K562 (cell line): ENCODE results near the gene QPRT. TPM values are rescaled to one million over a fixed set of nuclear protein-coding genes. Genes with fewer than 3 reads are reported as not detected.

Experiments
- CBX3 ChIP-seq, 2 experiments: IDR thresholded peaks; 1 replicate in 1 of 2; 2 replicates in 1 of 2; pipeline ENCODE4 v1.6.1; 2012; ENCODE audit warnings: inconsistent platforms in 2 of 2, low read length in 2 of 2, borderline replicate concordance in 1 of 2, control low read depth in 1 of 2
- CHD1 ChIP-seq: fragments of 200-600 bp; sonication (generic); IDR thresholded peaks from one replicate; pipeline ENCODE4 v1.6.1; 2012; ENCODE audit warnings: mild to moderate bottlenecking, moderate library complexity, low read length, inconsistent platforms
- MBD2 ChIP-seq: sonication (generic); IDR thresholded peaks from 2 replicates; pipeline ENCODE4 v1.6.1; 2016; ENCODE audit warnings: low read depth, borderline replicate concordance
- RAD51 ChIP-seq: fragments of 450-650 bp; IDR thresholded peaks from 2 replicates; pipeline ENCODE4 v1.7.1; 2016; ENCODE audit warnings: low read depth, mild to moderate bottlenecking, borderline replicate concordance
- RBM14 ChIP-seq: fragments of 200-400 bp; formaldehyde crosslinking; IDR thresholded peaks from 2 replicates; pipeline ENCODE4 v1.6.1; 2018; ENCODE audit warnings: low read depth, mild to moderate bottlenecking, low read length, moderate library complexity, borderline replicate concordance; ENCODE audit not compliant: insufficient read depth
- RBM17 ChIP-seq: fragments of 200-400 bp; formaldehyde crosslinking; IDR thresholded peaks from 2 replicates; pipeline ENCODE4 v1.6.1; 2017; ENCODE audit warnings: low read depth, mild to moderate bottlenecking, low read length, borderline replicate concordance
- SIN3A ChIP-seq, 2 experiments: fragments of 150-350 bp in 1 of 2; IDR thresholded peaks; 2 replicates each; pipeline ENCODE4 v1.6.1; 2011 to 2016; ENCODE audit warnings: borderline replicate concordance in 2 of 2, low read depth in 2 of 2, low read length in 2 of 2, mild to moderate bottlenecking in 2 of 2, moderate library complexity in 2 of 2; ENCODE audit not compliant: control insufficient read depth in 1 of 2
- SNRNP70 ChIP-seq: fragments of 200-400 bp; formaldehyde crosslinking; optimal IDR thresholded peaks from 2 replicates; pipeline ENCODE3; 2017; ENCODE audit warnings: low read depth, low read length
- SRSF3 ChIP-seq: fragments of 200-400 bp; formaldehyde crosslinking; IDR thresholded peaks from 2 replicates; pipeline ENCODE4 v1.6.1; 2016; ENCODE audit warnings: mild to moderate bottlenecking, low read length, moderate library complexity; ENCODE audit not compliant: insufficient read depth
- ZC3H8 ChIP-seq: fragments of 450-650 bp; IDR thresholded peaks from 2 replicates; pipeline ENCODE4 v1.6.1; 2017
- ZNF174 ChIP-seq: fragments of 250-450 bp; sonication (Bioruptor Pico); IDR thresholded peaks from 2 replicates; pipeline ENCODE4 v1.4.0; 2020; ENCODE audit warnings: mild to moderate bottlenecking
- ZNF75A ChIP-seq: fragments of 450-650 bp; formaldehyde crosslinking; IDR thresholded peaks from 2 replicates; pipeline ENCODE4 v1.4.0; 2020; ENCODE audit warnings: mild to moderate bottlenecking
- polyA plus RNA-seq, 8 experiments: library from polyadenylated mRNA; depleted of rRNA in 4 of 8; stranded (reverse) in 5 of 8; unstranded in 3 of 8; fragments of >200 nt; fragmentation: Nextera tagmentation in 2 of 8; fragmentation: Illumina TruSeq in 1 of 8; extraction: Ambion mirVana in 2 of 8; extraction: Trizol in 1 of 8; gene quantifications; 2 replicates each; pipeline versions ENCODE4 v1.2.1 to v1.2.3, GENCODE V29; 2011 to 2014; ENCODE audit warnings: inconsistent platforms in 1 of 8, missing spikeins in 1 of 8
- total RNA-seq, 7 experiments: library from RNA; depleted of rRNA in 6 of 7; stranded (reverse); fragments of >200 nt in 6 of 7; fragmentation: Illumina TruSeq in 2 of 7; extraction: Trizol in 2 of 7; gene quantifications; 2 replicates each; pipeline versions ENCODE4 v1.2.1 to v1.2.3, GENCODE V29; 2011 to 2021; ENCODE audit warnings: low replicate concordance in 1 of 7
- TF ChIP-seq, protein P1 (sequence below): fragments of 250-450 bp; sonication (Bioruptor Pico); IDR thresholded peaks from 2 replicates; pipeline ENCODE4 v1.8.0; 2022; ENCODE audit warnings: inconsistent platforms
- TF ChIP-seq, protein P2 (sequence below): fragments of 250-450 bp; sonication (Bioruptor Pico); IDR thresholded peaks from 2 replicates; pipeline ENCODE4 v1.9.0; 2021; ENCODE audit warnings: mild to moderate bottlenecking
- TF ChIP-seq, protein P3 (sequence below): IDR thresholded peaks from 2 replicates; pipeline ENCODE4 v1.6.1; 2011; ENCODE audit warnings: borderline replicate concordance, low read depth, mild to moderate bottlenecking, moderate library complexity, low read length; ENCODE audit not compliant: insufficient read depth, poor library complexity, severe bottlenecking
- TF ChIP-seq, protein P4 (sequence below): fragments of 450-650 bp; IDR thresholded peaks from 2 replicates; pipeline ENCODE4 v1.6.1; 2016
- TF ChIP-seq, protein P5 (sequence below): fragments of 250-450 bp; sonication (Bioruptor Pico); IDR thresholded peaks from 2 replicates; pipeline ENCODE4 v1.8.0; 2021; ENCODE audit warnings: borderline replicate concordance, mild to moderate bottlenecking, moderate library complexity; ENCODE audit not compliant: poor library complexity, severe bottlenecking
- TF ChIP-seq, protein P6 (sequence below): fragments of 150-350 bp; conservative IDR thresholded peaks from 2 replicates; pipeline ENCODE4 v1.6.1; 2014; ENCODE audit warnings: low read length

Gene QPRT
- total and polyA plus RNA-seq, 9 of the 15 experiments (the other 6 are each of a cell fraction or from before 2014, with no cell fraction given) = 7.7 to 112 (median 64.1) TPM

DNA sequence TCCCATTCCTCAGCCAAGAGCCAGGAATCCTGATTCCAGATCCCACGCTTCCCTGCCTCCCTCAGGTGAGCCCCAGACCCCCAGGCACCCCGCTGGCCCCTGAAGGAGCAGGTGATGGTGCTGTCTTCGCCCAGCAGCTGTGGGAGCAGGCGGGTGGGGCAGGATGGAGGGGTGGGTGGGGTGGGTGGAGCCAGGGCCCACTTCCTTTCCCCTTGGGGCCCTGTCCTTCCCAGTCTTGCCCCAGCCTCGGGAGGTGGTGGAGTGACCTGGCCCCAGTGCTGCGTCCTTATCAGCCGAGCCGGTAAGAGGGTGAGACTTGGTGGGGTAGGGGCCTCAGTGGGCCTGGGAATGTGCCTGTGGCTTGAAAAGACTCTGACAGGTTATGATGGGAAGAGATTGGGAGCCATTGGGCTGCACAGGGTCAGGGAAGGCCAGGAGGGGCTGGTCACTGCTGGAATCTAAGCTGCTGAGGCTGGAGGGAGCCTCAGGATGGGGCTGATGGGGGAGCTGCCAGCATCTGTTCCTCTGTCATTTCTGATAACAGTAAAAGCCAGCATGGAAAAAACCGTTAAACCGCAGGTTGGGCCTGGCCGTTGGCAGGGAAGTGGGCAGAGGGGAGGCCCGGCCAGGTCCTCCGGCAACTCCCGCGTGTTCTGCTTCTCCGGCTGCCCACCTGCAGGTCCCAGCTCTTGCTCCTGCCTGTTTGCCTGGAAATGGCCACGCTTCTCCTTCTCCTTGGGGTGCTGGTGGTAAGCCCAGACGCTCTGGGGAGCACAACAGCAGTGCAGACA is 15.8 kb upstream of the QPRT start, which contains the start of gene SPN (continued):
- TF ChIP-seq, protein P1, sequence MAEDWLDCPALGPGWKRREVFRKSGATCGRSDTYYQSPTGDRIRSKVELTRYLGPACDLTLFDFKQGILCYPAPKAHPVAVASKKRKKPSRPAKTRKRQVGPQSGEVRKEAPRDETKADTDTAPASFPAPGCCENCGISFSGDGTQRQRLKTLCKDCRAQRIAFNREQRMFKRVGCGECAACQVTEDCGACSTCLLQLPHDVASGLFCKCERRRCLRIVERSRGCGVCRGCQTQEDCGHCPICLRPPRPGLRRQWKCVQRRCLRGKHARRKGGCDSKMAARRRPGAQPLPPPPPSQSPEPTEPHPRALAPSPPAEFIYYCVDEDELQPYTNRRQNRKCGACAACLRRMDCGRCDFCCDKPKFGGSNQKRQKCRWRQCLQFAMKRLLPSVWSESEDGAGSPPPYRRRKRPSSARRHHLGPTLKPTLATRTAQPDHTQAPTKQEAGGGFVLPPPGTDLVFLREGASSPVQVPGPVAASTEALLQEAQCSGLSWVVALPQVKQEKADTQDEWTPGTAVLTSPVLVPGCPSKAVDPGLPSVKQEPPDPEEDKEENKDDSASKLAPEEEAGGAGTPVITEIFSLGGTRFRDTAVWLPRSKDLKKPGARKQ (CRISPR knock-in tag) = no peak
- TF ChIP-seq RAD51 (no peak), SRSF3 (no peak), CBX3 (IDR thresholded peaks at IDR 0.05; ENCODE audit: borderline replicate concordance in 1 of 2, low read length in 2 of 2) (no peak), MBD2 (peak; percentile 51; the same call in 1 of the 2 replicates), SIN3A (IDR thresholded peaks at IDR 0.05; ENCODE audit: borderline replicate concordance in 2 of 2, control insufficient read depth in 1 of 2, low read depth in 2 of 2, low read length in 2 of 2) (peak in 1 of 2 experiments; percentile 58; a peak in 1 of 4 replicates), RBM14 (no peak), RBM17 (no peak), ZC3H8 (no peak), ZNF174 (CRISPR knock-in tag) (no peak), SNRNP70 (no peak), ZNF75A (CRISPR knock-in tag) (no peak), CHD1 (no peak)
- TF ChIP-seq, protein P2, sequence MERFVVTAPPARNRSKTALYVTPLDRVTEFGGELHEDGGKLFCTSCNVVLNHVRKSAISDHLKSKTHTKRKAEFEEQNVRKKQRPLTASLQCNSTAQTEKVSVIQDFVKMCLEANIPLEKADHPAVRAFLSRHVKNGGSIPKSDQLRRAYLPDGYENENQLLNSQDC (CRISPR knock-in tag) = no peak
- TF ChIP-seq, protein P3, sequence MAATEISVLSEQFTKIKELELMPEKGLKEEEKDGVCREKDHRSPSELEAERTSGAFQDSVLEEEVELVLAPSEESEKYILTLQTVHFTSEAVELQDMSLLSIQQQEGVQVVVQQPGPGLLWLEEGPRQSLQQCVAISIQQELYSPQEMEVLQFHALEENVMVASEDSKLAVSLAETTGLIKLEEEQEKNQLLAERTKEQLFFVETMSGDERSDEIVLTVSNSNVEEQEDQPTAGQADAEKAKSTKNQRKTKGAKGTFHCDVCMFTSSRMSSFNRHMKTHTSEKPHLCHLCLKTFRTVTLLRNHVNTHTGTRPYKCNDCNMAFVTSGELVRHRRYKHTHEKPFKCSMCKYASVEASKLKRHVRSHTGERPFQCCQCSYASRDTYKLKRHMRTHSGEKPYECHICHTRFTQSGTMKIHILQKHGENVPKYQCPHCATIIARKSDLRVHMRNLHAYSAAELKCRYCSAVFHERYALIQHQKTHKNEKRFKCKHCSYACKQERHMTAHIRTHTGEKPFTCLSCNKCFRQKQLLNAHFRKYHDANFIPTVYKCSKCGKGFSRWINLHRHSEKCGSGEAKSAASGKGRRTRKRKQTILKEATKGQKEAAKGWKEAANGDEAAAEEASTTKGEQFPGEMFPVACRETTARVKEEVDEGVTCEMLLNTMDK = no peak
- TF ChIP-seq, protein P4, sequence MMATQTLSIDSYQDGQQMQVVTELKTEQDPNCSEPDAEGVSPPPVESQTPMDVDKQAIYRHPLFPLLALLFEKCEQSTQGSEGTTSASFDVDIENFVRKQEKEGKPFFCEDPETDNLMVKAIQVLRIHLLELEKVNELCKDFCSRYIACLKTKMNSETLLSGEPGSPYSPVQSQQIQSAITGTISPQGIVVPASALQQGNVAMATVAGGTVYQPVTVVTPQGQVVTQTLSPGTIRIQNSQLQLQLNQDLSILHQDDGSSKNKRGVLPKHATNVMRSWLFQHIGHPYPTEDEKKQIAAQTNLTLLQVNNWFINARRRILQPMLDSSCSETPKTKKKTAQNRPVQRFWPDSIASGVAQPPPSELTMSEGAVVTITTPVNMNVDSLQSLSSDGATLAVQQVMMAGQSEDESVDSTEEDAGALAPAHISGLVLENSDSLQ = peak; percentile 52
- TF ChIP-seq, protein P5, sequence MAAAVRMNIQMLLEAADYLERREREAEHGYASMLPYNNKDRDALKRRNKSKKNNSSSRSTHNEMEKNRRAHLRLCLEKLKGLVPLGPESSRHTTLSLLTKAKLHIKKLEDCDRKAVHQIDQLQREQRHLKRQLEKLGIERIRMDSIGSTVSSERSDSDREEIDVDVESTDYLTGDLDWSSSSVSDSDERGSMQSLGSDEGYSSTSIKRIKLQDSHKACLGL (CRISPR knock-in tag) = no peak
- TF ChIP-seq, protein P6, sequence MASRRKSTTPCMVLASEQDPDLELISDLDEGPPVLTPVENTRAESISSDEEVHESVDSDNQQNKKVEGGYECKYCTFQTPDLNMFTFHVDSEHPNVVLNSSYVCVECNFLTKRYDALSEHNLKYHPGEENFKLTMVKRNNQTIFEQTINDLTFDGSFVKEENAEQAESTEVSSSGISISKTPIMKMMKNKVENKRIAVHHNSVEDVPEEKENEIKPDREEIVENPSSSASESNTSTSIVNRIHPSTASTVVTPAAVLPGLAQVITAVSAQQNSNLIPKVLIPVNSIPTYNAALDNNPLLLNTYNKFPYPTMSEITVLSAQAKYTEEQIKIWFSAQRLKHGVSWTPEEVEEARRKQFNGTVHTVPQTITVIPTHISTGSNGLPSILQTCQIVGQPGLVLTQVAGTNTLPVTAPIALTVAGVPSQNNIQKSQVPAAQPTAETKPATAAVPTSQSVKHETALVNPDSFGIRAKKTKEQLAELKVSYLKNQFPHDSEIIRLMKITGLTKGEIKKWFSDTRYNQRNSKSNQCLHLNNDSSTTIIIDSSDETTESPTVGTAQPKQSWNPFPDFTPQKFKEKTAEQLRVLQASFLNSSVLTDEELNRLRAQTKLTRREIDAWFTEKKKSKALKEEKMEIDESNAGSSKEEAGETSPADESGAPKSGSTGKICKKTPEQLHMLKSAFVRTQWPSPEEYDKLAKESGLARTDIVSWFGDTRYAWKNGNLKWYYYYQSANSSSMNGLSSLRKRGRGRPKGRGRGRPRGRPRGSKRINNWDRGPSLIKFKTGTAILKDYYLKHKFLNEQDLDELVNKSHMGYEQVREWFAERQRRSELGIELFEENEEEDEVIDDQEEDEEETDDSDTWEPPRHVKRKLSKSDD = no peak
